HT-29 (cell line): ENCODE results near the gene ASCC1. TPM values are rescaled to one million over a fixed set of nuclear protein-coding genes. Genes with fewer than 3 reads are reported as not detected.
"Not testable (repeated sequence)": the region's sequence is repeated elsewhere in the genome, so short reads cannot be mapped to it uniquely, and the experiment has no call there.

Experiments
- DNase-seq: peaks from one replicate; pipeline ENCODE4 v3.0.0-alpha.2; 2015; ENCODE audit warnings: low spot score
- total RNA-seq: library from RNA; depleted of rRNA; stranded (reverse); fragments of >200 nt; shearing (Covaris generic); gene quantifications from 2 replicates; pipeline ENCODE4 v1.2.3, GENCODE V29; 2014

Gene ASCC1
- total RNA-seq, 1 experiment from 2014 or later = 12.2 TPM

DNA sequence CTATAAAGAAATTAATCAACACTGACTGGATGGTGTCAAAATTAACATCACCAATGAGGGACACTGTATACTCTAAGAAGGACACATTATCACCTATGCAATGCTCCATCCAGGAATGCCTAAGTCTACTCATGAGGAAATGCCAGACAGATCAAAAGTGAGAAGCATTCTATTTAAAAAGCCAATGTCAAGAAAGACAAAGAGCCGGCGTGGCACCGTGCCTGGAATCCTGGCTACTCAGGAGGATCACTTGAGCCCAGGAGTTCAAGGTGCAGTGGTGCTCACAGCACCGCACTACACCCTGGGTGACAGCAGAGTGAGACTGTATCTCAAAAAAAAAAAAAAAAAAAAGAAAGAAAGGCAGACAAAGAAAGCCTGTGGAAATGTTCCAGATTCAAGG lies 45.8 kb downstream of the ASCC1 start:
- DNase-seq = peak; percentile 89

DNA sequence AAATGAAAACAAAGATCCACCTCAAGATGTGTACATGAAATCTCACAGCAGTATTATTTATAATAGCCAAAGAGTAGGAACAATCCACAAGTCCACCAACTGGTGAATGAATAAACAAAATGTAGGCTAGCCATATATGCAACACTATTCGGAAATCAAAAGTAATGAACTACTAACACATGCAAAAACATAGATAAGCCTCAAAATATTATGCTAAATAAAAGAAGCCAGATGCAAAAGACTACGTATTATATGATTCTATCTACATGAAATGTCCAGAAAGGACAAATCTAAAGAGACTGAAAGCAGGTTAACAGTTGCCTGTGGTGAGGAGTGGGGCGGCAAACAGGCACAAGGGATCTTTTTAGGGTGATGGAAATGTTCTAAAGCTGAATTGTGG lies 49.0 kb downstream of the ASCC1 start:
- DNase-seq = no peak

DNA sequence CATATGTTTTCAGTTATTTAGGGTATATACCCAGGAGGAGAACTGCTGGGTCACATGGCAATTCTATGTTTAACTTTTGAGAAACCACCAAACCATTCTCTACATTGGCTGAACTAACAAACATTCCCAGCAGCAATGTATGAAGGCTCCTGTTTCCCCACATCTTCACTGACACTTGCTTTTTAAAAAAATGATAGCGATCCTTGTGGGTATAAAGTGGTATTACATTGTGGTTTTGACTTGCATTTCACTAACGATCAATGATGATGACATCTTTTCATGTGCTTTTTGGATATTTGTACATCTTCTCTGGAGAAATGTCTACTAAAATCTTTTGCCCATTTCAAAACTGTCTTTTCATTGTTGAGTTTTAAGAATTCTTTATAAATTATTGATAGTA lies 51.5 kb downstream of the ASCC1 start:
- DNase-seq = peak; percentile 16

DNA sequence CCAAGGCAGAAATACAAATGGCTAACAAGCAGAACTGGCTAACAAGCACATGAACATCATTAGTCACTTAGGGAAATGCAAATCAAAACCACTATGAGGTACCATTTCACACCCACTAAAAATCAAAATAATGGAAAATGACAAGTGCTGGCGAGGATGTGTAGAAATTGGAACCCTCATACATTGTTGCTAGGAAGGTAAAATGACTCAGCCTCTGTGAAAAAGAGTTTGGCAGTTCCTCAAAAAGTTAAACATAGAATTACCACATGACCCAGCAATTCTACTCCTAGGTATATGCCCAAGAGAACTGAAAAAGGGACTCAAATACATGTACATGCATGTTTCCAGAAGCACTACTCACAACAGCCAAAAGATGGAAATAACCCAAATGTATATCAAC lies 53.1 kb downstream of the ASCC1 start:
- no peak for DNase-seq

DNA sequence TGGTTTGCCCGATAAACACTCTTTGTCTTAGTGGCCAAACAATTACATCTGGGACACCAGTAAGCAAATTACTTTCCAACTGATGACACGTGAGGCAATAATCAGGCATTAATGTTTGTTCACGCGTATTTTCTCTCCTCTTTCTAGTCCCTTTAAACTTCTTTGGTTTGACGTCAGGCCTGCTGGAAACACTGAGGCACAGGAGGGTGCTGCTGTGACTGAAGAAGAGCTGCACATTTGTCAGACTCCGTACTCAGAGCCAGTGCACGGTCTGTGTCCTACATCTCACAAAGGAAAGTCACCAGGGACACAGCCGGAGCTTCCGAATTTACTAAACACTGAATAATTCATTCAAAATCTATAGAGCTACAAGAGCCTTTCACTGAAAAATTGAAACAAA lies 57.9 kb downstream of the ASCC1 start:
- DNase-seq = no peak

DNA sequence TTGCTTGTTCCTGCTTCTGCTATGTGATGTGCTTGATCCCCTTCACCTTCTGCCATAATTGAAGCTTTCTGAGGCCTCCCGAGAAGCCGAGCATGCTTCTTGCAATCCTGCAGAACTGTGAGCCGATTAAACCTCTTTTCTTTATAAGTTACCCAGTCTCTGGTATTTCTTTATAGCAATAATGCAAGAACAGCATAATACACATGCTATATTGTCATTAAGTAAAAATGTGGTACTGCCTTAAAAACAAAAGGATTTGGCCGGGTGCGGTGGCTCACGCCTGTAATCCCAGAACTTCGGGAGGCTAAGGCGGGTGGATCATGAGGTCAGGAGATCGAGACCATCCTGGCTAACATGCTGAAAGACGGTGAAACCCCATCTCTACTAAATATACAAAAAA lies 59.9 kb downstream of the ASCC1 start:
- no peak for DNase-seq

DNA sequence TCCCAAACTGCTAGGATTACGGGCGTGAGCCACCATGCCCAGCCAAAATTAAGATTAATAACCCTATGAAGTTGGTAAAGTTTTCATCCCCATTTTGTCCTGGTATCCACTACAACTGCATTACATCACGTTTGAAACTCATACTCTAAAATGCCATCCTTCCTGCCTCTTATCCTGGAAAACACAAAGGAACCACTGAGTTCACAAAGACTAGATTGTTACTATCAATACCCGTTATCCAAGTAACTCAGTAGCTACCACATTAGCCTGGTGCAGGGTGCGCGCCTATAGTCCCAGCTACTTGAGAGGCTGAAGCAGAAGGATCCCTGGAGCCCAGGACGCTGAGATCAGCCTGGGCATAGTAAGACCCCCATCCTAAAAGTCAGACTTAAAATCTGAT lies 63.8 kb downstream of the ASCC1 start:
- no peak for DNase-seq

DNA sequence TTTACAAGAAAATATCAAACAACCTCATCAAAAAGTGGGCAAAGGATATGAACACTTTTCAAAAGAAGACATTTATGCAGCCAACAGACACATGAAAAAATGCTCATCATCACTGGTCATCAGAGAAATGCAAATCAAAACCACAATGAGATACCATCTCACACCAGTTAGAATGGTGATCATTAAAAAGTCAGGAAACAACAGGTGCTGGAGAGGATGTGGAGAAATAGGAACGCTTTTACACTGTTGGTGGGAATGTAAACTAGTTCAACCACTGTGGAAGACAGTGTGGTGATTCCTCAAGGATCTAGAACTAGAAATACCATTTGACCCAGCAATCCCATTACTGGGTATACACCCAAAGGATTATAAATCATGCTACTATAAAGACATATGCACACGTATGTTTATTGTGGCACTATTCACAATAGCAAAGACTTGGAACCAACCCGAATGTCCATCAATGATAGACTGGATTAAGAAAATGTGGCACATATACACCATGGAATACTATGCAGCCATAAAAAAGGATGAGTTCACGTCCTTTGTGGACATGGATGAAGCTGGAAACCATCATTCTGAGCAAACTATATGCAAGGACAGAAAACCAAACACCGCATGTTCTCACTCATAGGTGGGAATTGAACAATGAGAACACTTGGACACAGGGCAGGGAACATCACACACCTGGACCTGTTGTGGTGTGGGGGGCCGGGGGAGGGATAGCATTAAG lies 65.2 kb downstream of the ASCC1 start:
- not testable (repeated sequence) for DNase-seq

DNA sequence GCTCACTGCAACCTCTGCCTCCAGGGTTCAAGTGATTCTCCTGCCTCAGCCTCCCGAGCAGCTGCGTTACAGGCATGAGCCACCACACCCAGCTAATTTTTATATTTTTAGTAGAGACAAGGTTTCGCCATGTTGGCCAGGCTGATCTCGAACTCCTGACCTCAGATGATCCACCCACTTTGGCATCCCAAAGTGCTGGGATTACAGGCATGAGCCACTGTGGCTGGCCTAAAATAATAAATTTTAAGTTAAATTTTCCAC lies 68.8 kb downstream of the ASCC1 start:
- not testable (repeated sequence) for DNase-seq

DNA sequence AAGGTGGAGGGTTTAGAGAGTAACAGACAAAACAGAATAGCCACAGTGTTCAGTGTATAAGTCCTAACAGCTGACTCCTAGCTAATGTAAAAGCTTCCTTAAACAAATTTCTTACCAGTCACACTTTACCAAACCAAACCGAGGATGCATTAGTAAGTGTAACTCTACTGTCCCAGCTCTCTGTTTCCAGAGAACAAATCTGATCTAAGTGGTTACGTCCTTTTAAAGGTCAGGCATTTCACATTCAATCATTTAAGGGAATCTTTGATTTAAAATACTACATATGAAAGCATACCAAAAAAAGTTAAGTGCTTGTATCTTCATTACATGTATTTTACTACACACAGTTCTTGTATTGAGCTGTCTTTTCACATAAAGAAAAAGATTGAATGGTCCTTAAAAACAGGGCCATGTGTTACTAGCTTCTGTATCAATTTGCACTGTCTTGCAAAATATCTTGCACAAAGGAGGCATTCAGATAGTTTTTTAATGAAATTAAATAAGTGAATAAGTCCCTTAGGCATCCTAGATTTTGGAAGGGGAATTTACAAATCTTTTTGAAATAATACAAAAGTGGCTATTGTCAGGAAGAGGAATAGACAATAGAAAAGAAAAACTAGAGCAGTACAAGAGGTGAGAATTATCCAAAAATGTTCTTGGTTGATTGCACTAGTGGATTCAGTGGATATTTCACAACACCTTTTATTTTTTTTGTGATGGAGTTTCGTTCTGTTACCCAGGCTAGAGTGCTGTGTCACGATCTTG lies 69.3 kb downstream of the ASCC1 start:
- no peak for DNase-seq

DNA sequence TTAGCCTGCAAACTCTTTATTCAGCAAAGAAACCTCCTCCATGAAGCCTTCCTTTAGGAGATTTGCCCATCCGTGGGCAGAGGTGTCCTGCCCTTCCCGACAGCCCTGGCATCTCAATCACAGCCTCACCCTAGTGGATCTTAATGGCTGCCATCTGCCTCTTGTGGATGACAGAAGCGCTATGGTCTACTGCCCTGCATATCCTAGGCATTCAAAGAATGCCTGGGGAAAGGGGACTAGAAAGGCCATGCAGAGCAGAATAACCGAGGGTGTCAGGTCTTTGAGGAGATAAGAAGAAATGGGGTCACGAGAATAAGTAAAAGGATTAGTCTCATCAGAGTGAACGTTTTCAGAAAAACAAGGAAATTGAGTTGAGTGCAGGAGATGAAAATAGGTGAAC lies 70.0 kb downstream of the ASCC1 start:
- no peak for DNase-seq

DNA sequence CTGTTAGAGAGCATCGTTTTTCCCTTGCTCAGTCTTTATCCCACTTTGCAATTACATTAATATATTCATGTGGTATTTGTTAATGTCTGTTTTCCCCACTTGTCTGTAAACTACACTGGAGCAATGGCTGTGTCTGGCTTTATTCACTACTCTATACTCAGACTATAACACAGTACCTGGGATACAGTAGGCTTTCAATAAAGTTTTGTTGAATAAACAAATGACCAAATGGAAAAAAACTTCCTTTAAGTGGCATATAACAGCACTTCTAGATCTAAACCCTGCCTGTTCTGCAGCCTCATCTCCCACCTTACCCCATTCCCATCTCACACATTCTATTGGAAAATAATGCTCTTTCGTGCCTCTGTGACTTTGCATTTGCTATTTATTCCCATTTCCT lies 70.4 kb downstream of the ASCC1 start:
- no peak for DNase-seq

DNA sequence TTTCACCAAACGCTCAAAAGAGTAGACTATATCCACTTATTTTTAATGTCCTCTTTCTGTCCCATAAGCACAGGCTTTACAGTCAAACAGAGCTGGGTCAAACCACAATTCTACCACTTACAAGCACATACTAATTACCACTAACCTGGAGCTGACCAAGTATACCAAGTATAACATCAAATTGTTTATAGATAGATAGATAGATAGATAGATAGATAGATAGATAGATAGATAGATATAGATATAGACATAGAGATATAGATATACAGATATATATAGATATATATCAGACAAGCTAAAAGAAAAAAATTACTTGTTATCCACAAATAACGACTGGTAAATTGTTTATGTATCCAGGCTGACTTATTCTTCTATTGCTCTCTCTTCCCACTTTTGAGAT lies 75.2 kb downstream of the ASCC1 start:
- no peak for DNase-seq

DNA sequence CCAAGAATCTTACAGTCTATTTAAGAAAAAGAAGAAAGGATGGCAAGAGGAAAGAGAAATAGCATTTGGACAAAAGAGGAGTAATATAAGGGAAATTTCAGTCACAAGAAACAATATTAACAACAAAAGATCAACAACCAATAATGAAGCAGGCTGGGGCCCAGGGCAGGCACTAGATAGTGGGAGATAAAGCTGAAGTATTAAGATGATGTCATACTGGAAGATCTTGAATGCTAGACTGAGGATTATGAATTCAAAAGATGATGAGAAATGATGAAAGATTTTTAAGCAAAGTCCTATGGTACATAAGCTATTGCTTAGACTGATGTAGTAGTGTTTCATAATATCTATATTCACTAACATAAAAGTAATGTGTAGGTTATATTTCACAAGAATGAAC lies 75.9 kb downstream of the ASCC1 start:
- DNase-seq = no peak

DNA sequence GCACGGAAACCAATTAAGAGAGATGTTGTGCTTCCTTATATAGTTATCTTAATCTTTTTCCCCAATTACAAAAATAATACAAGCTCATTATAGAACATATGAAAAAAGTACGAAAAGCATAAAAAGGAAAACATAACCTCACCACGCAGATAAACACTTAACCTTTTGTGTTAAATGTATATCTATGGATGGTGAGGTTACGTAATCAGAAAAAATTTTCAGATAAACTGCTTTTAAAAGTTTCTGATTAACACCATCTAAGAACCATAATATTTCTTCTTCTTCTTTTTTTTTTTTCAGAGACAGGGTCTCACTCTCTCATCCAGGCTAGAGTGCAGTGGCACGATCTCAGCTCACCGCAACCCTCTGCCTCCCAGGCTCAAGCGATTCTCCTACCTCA lies 78.5 kb downstream of the ASCC1 start:
- no peak for DNase-seq

DNA sequence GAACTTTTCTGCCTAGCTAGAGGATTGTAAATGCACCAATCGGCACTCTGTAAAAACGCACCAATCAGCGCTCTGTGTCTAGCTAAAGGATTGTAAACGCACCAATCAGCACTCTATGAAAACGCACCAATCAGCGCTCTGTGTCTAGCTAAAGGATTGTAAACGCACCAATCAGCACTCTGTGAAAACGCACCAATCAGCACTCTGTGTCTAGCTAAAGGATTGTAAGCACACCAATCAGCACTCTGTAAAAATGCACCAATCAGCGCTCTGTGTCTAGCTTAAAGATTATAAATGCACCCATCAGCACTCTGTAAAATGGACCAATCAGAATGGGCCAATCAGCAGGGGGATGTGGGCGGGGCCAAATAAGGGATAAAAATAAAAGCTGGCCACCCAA lies 79.9 kb downstream of the ASCC1 start:
- not testable (repeated sequence) for DNase-seq

DNA sequence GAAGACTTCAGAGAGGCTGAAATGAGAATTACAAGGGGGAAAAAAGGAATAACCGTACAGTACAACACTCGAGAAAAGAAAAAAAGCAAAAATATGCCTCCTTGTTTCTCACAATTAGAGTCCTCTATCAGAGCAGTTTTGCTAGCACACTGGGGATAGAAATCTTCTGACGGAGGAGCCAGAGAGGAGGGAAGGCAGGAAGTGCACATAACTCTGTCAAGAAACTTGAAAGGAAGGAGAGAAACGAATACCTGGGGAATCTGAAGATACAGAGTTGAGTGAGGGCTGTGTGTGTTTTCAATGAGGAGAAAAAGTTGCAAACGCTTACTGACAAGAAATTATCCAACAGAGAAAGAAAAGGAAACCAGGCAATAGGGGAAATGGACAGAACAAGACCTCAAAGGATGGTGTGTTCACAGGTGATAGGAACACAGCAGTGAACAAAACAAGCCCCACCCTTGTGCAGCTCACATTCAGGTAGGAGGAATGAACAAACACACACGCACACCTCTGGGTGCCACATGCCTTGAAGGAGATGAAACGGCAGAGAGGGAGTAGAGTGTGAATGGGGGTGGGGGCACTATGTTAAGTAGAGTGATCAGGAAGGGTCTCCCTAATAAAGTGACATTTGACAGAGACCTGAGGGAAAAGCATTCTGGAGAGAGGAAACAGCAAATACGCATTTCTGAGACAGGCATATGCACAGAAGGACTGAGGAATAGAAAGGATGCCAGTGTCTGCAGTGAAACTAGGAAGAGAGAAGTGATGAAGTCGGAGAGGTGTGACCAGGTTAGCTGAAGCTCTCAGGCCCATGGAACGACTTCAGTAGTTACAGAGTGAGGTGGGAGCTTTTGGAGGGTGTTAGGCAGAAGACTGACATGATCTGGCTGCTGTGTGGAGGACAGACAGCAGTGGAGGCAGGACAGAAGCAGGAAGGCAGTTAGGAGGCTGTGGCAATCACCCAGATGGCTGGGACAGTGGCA lies 81.0 kb downstream of the ASCC1 start:
- DNase-seq = peak; percentile 10

DNA sequence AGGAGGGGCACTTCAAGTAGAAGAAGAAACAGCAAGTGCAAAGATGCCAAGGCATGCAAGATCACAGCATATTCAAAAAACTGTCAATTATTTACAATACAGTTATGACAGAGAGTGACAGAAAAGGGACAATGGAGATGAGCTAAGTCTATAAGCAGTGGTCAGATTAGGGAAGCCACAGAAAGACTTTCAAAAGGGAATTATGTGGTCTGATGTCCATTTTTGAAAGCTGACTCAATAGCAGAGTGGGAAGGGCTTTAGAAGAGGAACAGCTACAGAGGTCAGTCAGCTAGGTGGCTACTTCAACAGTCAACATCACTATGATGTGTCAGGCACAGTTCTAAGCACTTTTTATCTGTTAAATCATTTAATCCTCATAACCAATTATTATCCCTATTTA lies 82.6 kb downstream of the ASCC1 start:
- DNase-seq = no peak

DNA sequence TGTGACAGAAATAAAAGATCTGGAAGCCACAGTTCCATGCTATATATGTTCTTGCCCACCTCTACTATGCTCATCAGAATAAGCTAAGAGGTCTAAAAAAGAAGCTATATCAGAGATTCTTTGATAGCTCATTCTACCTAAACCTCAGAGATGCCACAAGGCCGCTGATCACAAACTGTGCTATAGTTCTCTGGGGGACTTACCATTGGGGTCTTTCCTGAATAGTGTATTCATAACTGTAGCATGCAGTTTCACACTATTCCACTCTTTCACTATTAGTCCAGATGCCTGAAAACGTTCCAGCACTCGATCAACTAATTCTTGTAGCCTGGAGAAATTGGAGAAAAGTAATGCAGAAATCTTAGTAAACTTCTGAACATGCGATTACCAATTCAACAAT lies 83.2 kb downstream of the ASCC1 start:
- DNase-seq = no peak

DNA sequence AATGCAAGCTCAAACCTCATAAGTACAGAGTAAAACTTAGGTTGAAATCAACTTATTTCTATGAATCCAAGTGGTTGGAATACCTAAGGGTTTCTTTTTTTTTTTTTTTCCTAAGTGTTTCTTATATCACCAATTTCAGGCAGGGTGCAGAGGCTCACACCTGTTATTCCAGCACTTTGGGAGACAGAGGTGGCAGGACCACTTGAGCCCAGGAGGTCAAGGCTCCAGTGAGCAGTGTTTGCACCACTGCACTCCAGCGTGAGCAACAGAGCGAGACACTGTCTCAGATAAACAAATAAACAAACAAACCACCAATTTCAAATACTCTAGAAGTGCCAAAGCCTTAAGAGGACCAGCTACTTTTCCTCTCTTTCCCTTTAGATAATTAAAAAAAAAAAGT lies 88.5 kb downstream of the ASCC1 start:
- no peak for DNase-seq

DNA sequence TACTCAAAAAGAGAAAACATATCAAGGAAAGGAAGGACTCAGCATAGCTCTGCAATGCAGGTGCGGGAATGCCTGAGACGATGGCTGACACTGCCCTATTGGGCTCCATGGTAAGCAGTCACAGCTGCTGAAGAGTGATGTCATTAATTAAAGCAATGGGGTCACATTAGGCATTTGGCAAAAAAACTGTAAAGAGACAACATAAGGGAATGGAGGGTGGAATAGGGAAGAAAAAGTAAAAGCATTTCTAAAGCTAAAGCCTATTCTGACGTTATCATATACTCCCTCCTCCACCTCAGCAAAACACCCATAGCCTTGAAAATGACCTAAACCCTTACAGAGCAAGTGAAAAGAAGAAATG lies 89.2 kb downstream of the ASCC1 start:
- no peak for DNase-seq

DNA sequence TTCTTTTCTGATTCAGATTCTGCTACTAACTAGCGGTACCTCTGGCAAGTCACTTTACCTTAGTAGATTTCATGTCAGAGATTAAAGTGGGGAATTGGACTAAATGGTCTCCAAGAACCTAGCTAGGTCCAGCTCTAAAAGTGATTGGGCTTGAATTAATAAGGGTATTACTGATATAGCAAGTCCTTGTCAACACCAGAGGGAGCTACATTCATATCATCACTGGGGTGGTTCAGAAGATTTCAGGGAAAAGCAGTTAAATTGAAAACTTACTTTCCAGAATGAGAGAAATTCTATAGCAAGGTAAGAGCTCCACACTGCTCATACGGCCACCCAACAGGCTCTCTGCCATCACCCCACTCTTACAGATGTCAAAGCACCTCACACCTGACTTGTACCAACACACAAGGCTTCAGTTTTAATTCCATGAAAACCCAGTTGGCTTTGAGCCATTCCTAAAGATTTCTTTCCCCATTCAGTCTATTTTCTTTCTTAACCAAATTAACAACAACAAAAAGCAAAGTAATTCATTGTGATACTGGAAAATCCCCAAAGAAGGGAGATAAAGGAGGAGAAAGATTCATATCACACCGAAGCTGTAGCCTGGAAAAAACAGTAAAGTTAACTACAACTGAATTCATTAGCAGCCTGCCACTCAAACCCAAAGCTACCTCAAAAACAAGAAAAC lies 89.7 kb downstream of the ASCC1 start:
- peak; percentile 51 for DNase-seq
